ENCODE results near the gene PIGU.

DNA sequence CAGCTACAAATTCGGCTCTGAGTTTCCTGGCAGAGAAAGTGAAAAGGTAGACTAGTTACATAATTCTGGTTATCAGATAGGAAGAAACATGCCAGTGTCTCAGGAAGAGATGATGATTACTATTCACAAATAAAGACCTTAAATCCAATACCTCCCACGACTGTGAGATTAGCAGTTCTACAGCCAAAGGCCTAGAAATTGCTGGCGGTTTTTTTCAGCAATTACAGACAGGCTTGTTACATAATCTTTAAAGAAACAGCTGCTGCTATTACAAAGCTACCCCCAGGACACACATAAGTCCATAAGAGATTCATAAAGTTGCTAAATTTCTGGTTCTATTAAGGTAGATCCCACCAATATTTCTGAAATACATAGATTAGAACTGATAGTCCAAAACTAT is 40.2 kb downstream of the PIGU start:
- no peak for TF ChIP-seq TAF1 (IDR thresholded peaks at IDR 0.05; ENCODE audit: borderline replicate concordance, insufficient read depth, low read length)
- no peak for TF ChIP-seq POLR2AphosphoS5 (IDR thresholded peaks at IDR 0.05; ENCODE audit: low read depth, low read length)
- TF ChIP-seq, protein P1, sequence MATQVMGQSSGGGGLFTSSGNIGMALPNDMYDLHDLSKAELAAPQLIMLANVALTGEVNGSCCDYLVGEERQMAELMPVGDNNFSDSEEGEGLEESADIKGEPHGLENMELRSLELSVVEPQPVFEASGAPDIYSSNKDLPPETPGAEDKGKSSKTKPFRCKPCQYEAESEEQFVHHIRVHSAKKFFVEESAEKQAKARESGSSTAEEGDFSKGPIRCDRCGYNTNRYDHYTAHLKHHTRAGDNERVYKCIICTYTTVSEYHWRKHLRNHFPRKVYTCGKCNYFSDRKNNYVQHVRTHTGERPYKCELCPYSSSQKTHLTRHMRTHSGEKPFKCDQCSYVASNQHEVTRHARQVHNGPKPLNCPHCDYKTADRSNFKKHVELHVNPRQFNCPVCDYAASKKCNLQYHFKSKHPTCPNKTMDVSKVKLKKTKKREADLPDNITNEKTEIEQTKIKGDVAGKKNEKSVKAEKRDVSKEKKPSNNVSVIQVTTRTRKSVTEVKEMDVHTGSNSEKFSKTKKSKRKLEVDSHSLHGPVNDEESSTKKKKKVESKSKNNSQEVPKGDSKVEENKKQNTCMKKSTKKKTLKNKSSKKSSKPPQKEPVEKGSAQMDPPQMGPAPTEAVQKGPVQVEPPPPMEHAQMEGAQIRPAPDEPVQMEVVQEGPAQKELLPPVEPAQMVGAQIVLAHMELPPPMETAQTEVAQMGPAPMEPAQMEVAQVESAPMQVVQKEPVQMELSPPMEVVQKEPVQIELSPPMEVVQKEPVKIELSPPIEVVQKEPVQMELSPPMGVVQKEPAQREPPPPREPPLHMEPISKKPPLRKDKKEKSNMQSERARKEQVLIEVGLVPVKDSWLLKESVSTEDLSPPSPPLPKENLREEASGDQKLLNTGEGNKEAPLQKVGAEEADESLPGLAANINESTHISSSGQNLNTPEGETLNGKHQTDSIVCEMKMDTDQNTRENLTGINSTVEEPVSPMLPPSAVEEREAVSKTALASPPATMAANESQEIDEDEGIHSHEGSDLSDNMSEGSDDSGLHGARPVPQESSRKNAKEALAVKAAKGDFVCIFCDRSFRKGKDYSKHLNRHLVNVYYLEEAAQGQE (IDR thresholded peaks at IDR 0.05; ENCODE audit: insufficient read depth in 1 of 2, low read depth in 2 of 2, low read length in 2 of 2), result no peak

All from PFSK-1 (cell line).